ENCODE measurements around the gene CDC42EP5. TPM values are rescaled to one million over a fixed set of nuclear protein-coding genes. Genes with fewer than 3 reads are reported as not detected.
"Not testable (repeated sequence)": the region's sequence is repeated elsewhere in the genome, so short reads cannot be mapped to it uniquely, and the experiment has no call there.

CDC42EP5 gene
- total RNA-seq, 1 experiment from 2014 or later: 8.8 TPM

GRCh38 chr19:54478677-54479266, 5.7 kb upstream of the CDC42EP5 start:
- Histone ChIP-seq H3K4me1 (replicated peaks) (peaks cover 2% of the 10 kb centered on the region), H3K27ac (no peak overlapping the region), H3K4me3 (no peak overlapping the region), H3K36me3 (no peaks in the 10 kb centered on the region), H3K27me3 (replicated peaks) (no peaks in the 10 kb centered on the region), H3K9me3 (replicated peaks) (no peaks in the 10 kb centered on the region)
- peak in 1 of 2 experiments; percentile 23 for DNase-seq (ENCODE audit: low read depth in 1 of 2, low spot score in 2 of 2)

GRCh38 chr19:54477650-54478049, 4.6 kb upstream of the CDC42EP5 start:
- Histone ChIP-seq H3K9me3 (replicated peaks) (no peaks in the 10 kb centered on the region), H3K27ac (no peak overlapping the region), H3K4me3 (no peak overlapping the region), H3K36me3 (no peaks in the 10 kb centered on the region), H3K4me1 (replicated peaks) (peaks cover 12% of the 10 kb centered on the region), H3K27me3 (replicated peaks) (no peaks in the 10 kb centered on the region)
- no peak for DNase-seq (ENCODE audit: low read depth in 1 of 2, low spot score in 2 of 2)

- peaks cover 12% of the 10 kb centered on the region for H3K4me1 ChIP-seq (replicated peaks)
- H3K27ac ChIP-seq: no peak overlapping the region
- no peaks in the 10 kb centered on the region for H3K27me3 ChIP-seq (replicated peaks)
- DNase-seq (ENCODE audit: low read depth in 1 of 2, low spot score in 2 of 2): no peak
- no peak overlapping the region for H3K4me3 ChIP-seq
- H3K9me3 ChIP-seq (replicated peaks): no peaks in the 10 kb centered on the region
- no peaks in the 10 kb centered on the region for H3K36me3 ChIP-seq
Observed at GRCh38 chr19:54475706-54476105, 2.6 kb upstream of the CDC42EP5 start.

- Histone ChIP-seq H3K36me3 (no peaks in the 10 kb centered on the region), H3K27ac (no peak overlapping the region), H3K9me3 (replicated peaks) (no peaks in the 10 kb centered on the region), H3K4me3 (no peak overlapping the region), H3K27me3 (replicated peaks) (no peaks in the 10 kb centered on the region), H3K4me1 (replicated peaks) (peaks cover 12% of the 10 kb centered on the region)
- no peak for DNase-seq (ENCODE audit: low read depth in 1 of 2, low spot score in 2 of 2)
Observed at GRCh38 chr19:54473892-54474372, 836 bp upstream of the CDC42EP5 start.

- no peaks in the 10 kb centered on the region for H3K9me3 ChIP-seq (replicated peaks)
- no peaks in the 10 kb centered on the region for H3K36me3 ChIP-seq
- no peak for DNase-seq (ENCODE audit: low read depth in 1 of 2, low spot score in 2 of 2)
- H3K4me3 ChIP-seq: no peak overlapping the region
- peaks cover 12% of the 10 kb centered on the region for H3K4me1 ChIP-seq (replicated peaks)
- H3K27ac ChIP-seq: no peak overlapping the region
- H3K27me3 ChIP-seq (replicated peaks): no peaks in the 10 kb centered on the region
Observed at GRCh38 chr19:54470991-54471782, 1.9 kb downstream of the CDC42EP5 start.

- Histone ChIP-seq H3K27me3 (replicated peaks) (no peaks in the 10 kb centered on the region), H3K4me3 (no peak overlapping the region), H3K27ac (no peak overlapping the region), H3K36me3 (no peaks in the 10 kb centered on the region), H3K9me3 (replicated peaks) (no peaks in the 10 kb centered on the region), H3K4me1 (replicated peaks) (peaks cover 12% of the 10 kb centered on the region)
- DNase-seq (ENCODE audit: low read depth in 1 of 2, low spot score in 2 of 2): no peak
Observed at GRCh38 chr19:54470276-54470887, 2.7 kb downstream of the CDC42EP5 start.

- H3K9me3 ChIP-seq (replicated peaks): no peaks in the 10 kb centered on the region
- H3K4me1 ChIP-seq (replicated peaks): peaks cover 16% of the 10 kb centered on the region
Observed at GRCh38 chr19:54469496-54469934, 3.6 kb downstream of the CDC42EP5 start.

GRCh38 chr19:54466110-54466480, 7.0 kb downstream of the CDC42EP5 start:
- H3K4me3 ChIP-seq; H3K27me3 ChIP-seq (replicated peaks); H3K27ac ChIP-seq; DNase-seq (ENCODE audit: low read depth in 1 of 2, low spot score in 2 of 2); H3K9me3 ChIP-seq (replicated peaks): not testable (repeated sequence)
- H3K4me1 ChIP-seq (replicated peaks): peaks cover 33% of the 10 kb centered on the region
- peaks cover 25% of the 10 kb centered on the region for H3K36me3 ChIP-seq

More at GRCh38 chr19:54469496-54469934, 3.6 kb downstream of the CDC42EP5 start:
- Histone ChIP-seq H3K36me3 (no peaks in the 10 kb centered on the region), H3K27ac (no peak overlapping the region), H3K4me3 (no peak overlapping the region), H3K27me3 (replicated peaks) (no peaks in the 10 kb centered on the region)
- DNase-seq (ENCODE audit: low read depth in 1 of 2, low spot score in 2 of 2): no peak

- Histone ChIP-seq H3K36me3 (peaks cover 29% of the 10 kb centered on the region), H3K4me3 (no peak overlapping the region), H3K27me3 (replicated peaks) (no peaks in the 10 kb centered on the region), H3K9me3 (replicated peaks) (0 out of 2 replicates have a peak, but pooled peaks cover 5% of the 10 kb centered on the region), H3K27ac (no peak overlapping the region), H3K4me1 (replicated peaks) (peaks cover 33% of the 10 kb centered on the region)
- DNase-seq (ENCODE audit: low read depth in 1 of 2, low spot score in 2 of 2): no peak
Observed at GRCh38 chr19:54465426-54466109, 7.5 kb downstream of the CDC42EP5 start.

- Histone ChIP-seq H3K27ac (peak overlapping the region; percentile 86), H3K36me3 (peaks cover 34% of the 10 kb centered on the region), H3K9me3 (replicated peaks) (0 out of 2 replicates have a peak, but pooled peaks cover 5% of the 10 kb centered on the region), H3K4me1 (replicated peaks) (peaks cover 33% of the 10 kb centered on the region), H3K4me3 (peak overlapping the region; percentile 53), H3K27me3 (replicated peaks) (no peaks in the 10 kb centered on the region)
- peak; percentile 89 to 91 for DNase-seq (ENCODE audit: low read depth in 1 of 2, low spot score in 2 of 2)
Observed at GRCh38 chr19:54464630-54465425, 8.3 kb downstream of the CDC42EP5 start.

- H3K4me3 ChIP-seq: peak overlapping the region; percentile 53
- H3K9me3 ChIP-seq (replicated peaks): 0 out of 2 replicates have a peak, but pooled peaks cover 5% of the 10 kb centered on the region
- H3K27me3 ChIP-seq (replicated peaks): no peaks in the 10 kb centered on the region
- peak overlapping the region; percentile 86 for H3K27ac ChIP-seq
- peaks cover 38% of the 10 kb centered on the region for H3K36me3 ChIP-seq
- peaks cover 33% of the 10 kb centered on the region for H3K4me1 ChIP-seq (replicated peaks)
- peak; percentile 79 to 88 for DNase-seq (ENCODE audit: low read depth in 1 of 2, low spot score in 2 of 2)
Observed at GRCh38 chr19:54464044-54464629, 9.0 kb downstream of the CDC42EP5 start.

GRCh38 chr19:54463531-54464043, 9.5 kb downstream of the CDC42EP5 start, which contains the start of gene LENG9:
Gene LENG9 (minus strand): TSS chr19:54463778. CDS start chr19:54463526, 252 bp downstream.
- Histone ChIP-seq H3K27me3 (replicated peaks) (no peaks in the 10 kb centered on the region), H3K36me3 (peaks cover 43% of the 10 kb centered on the region), H3K27ac (peak within 1 kb of the TSS; percentile 86), H3K4me1 (replicated peaks) (peaks cover 33% of the 10 kb centered on the region), H3K4me3 (peak within 1 kb of the TSS; percentile 53), H3K9me3 (replicated peaks) (0 out of 2 replicates have a peak, but pooled peaks cover 5% of the 10 kb centered on the region)
- DNase-seq (ENCODE audit: low read depth in 1 of 2, low spot score in 2 of 2): peak; percentile 96 to 98
